IMR-90 (cell line): ENCODE data around the gene SH2D6. TPM values are rescaled to one million over a fixed set of nuclear protein-coding genes. Genes with fewer than 3 reads are reported as not detected.

Experiments
- ATAC-seq: fragments of 200-7000 bp; cut with Tn5 transposase; 2 replicates; pipeline ENCODE4 v1.9.1; 2020; ENCODE audit warnings: low read depth, mild to moderate bottlenecking, moderate library complexity
- BruUV-seq: library from RNA; stranded (reverse); fragments of 400-500 nt; replicated peaks from 2 replicates; lab custom pipeline; 2021; lab: Mats Ljungman, UMichigan
- CTCF ChIA-PET: fragments of 300-600 bp; formaldehyde crosslinking; extraction: SDS; loops from one replicate; lab custom pipeline; 2021; ENCODE audit warnings: antibody characterized with exemption; lab: Yijun Ruan, JAX
- POLR2A ChIA-PET: fragments of 300-600 bp; sonication (Branson Sonifier 250); formaldehyde crosslinking; loops from one replicate; lab custom pipeline; 2022; ENCODE audit warnings: antibody characterized with exemption; ENCODE audit not compliant: unreplicated experiment; lab: Charles Lee
- DNase-seq: peaks from one replicate; pipeline ENCODE4 v3.0.0; 2013
- H2AFZ ChIP-seq: replicated peaks from 2 replicates; pipeline ENCODE3; 2013; ENCODE audit warnings: low read length, mild to moderate bottlenecking; ENCODE audit not compliant: poor library complexity
- H2AK5ac ChIP-seq: 2 replicates; pipeline ENCODE4 v1.6.1; 2013; ENCODE audit warnings: low read depth, low read length, inconsistent platforms
- H2AK9ac ChIP-seq: replicated peaks from 2 replicates; pipeline ENCODE3; 2013; ENCODE audit warnings: mild to moderate bottlenecking, low read depth, low read length, moderate library complexity; ENCODE audit not compliant: poor library complexity
- H2BK120ac ChIP-seq: 2 replicates; pipeline ENCODE4 v1.6.1; 2013; ENCODE audit warnings: low read depth, low read length, inconsistent platforms
- H2BK15ac ChIP-seq: 3 replicates; pipeline ENCODE4 v1.6.1; 2013; ENCODE audit warnings: low read depth, low read length, inconsistent platforms
- H2BK20ac ChIP-seq: 2 replicates; pipeline ENCODE4 v1.6.1; 2013; ENCODE audit warnings: low read depth, mild to moderate bottlenecking, inconsistent platforms, low read length, moderate library complexity
- H2BK5ac ChIP-seq: 2 replicates; pipeline ENCODE4 v1.6.1; 2013; ENCODE audit warnings: mild to moderate bottlenecking, low read depth, low read length, inconsistent platforms; ENCODE audit not compliant: poor library complexity, severe bottlenecking
- H3K14ac ChIP-seq: replicated peaks from 2 replicates; pipeline ENCODE4 v1.6.1; 2013; ENCODE audit warnings: low read depth, low read length, inconsistent platforms
- H3K18ac ChIP-seq: 2 replicates; pipeline ENCODE4 v1.6.1; 2013; ENCODE audit warnings: low read depth, low read length, control low read depth
- H3K23ac ChIP-seq: 2 replicates; pipeline ENCODE4 v1.6.1; 2013; ENCODE audit warnings: low read depth, low read length, inconsistent platforms
- H3K27ac ChIP-seq: 2 replicates; pipeline ENCODE4 v1.5.1; 2013; ENCODE audit warnings: mild to moderate bottlenecking, control low read depth, low read length; ENCODE audit not compliant: insufficient read depth
- H3K27me3 ChIP-seq: 2 replicates; pipeline ENCODE4 v1.6.1; 2013; ENCODE audit warnings: low read length; ENCODE audit not compliant: control insufficient read depth, insufficient read depth
- H3K36me3 ChIP-seq: 2 replicates; pipeline ENCODE4 v1.6.1; 2013; ENCODE audit warnings: low read length, mixed read lengths; ENCODE audit not compliant: control insufficient read depth, insufficient read depth
- H3K4ac ChIP-seq: 2 replicates; pipeline ENCODE4 v1.6.1; 2013; ENCODE audit warnings: low read depth, low read length, inconsistent platforms
- H3K4me1 ChIP-seq: 2 replicates; pipeline ENCODE4 v1.6.1; 2013; ENCODE audit warnings: low read length, mixed read lengths; ENCODE audit not compliant: control insufficient read depth, insufficient read depth
- H3K4me2 ChIP-seq: 2 replicates; pipeline ENCODE4 v1.6.1; 2013; ENCODE audit warnings: low read depth, mild to moderate bottlenecking, control low read depth, low read length, moderate library complexity
- H3K4me3 ChIP-seq: 2 replicates; pipeline ENCODE4 v1.5.1; 2013; ENCODE audit warnings: low read depth, mild to moderate bottlenecking, control low read depth, low read length, moderate library complexity; ENCODE audit not compliant: insufficient read depth
- H3K56ac ChIP-seq: 2 replicates; pipeline ENCODE4 v1.6.1; 2013; ENCODE audit warnings: low read length, inconsistent platforms; ENCODE audit not compliant: insufficient read depth; ENCODE audit errors: extremely low read depth
- H3K79me1 ChIP-seq, 2 experiments: 2 replicates each; pipeline ENCODE4 v1.6.1; 2013; ENCODE audit warnings: low read length in 2 of 2, inconsistent platforms in 1 of 2, low read depth in 1 of 2
- H3K9ac ChIP-seq: 2 replicates; pipeline ENCODE4 v1.6.1; 2013; ENCODE audit warnings: low read depth, low read length, control low read depth
- H3K9me1 ChIP-seq: 2 replicates; pipeline ENCODE4 v1.6.1; 2013; ENCODE audit warnings: low read length, inconsistent platforms; ENCODE audit not compliant: insufficient read depth
- H3K9me3 ChIP-seq: 2 replicates; pipeline ENCODE4 v1.6.1; 2013; ENCODE audit warnings: low read length; ENCODE audit not compliant: control insufficient read depth, insufficient read depth
- H4K20me1 ChIP-seq: 2 replicates; pipeline ENCODE4 v1.6.1; 2013; ENCODE audit warnings: low read length, inconsistent platforms; ENCODE audit not compliant: insufficient read depth
- H4K5ac ChIP-seq: 2 replicates; pipeline ENCODE4 v1.6.1; 2013; ENCODE audit warnings: mild to moderate bottlenecking, low read depth, low read length, control low read depth
- H4K8ac ChIP-seq, 2 experiments: 2 replicates each; pipeline ENCODE4 v1.6.1; 2013; ENCODE audit warnings: low read depth in 2 of 2, low read length in 2 of 2, control low read depth in 1 of 2, inconsistent platforms in 1 of 2
- H4K91ac ChIP-seq: 2 replicates; pipeline ENCODE4 v1.6.1; 2013; ENCODE audit warnings: low read depth, low read length, inconsistent platforms; ENCODE audit not compliant: insufficient read depth
- BHLHE40 ChIP-seq: fragments of 150-350 bp; IDR thresholded peaks from 2 replicates; pipeline ENCODE4 v1.6.1; 2016; ENCODE audit warnings: mild to moderate bottlenecking, low read depth, low read length
- CHD1 ChIP-seq: IDR thresholded peaks from 2 replicates; pipeline ENCODE4 v1.6.1; 2012; ENCODE audit warnings: low read depth, low read length, improper control_type of control experiment
- CTCF ChIP-seq: conservative IDR thresholded peaks from 2 replicates; pipeline ENCODE4 v1.5.1; 2012; ENCODE audit warnings: mild to moderate bottlenecking, low read depth, low read length, improper control_type of control experiment
- FOS ChIP-seq: fragments of 150-350 bp; IDR thresholded peaks from 2 replicates; pipeline ENCODE4 v1.6.1; 2016; ENCODE audit warnings: low read depth, low read length
- MAFK ChIP-seq: IDR thresholded peaks from 2 replicates; pipeline ENCODE4 v1.6.1; 2012; ENCODE audit warnings: low read depth, low read length, improper control_type of control experiment
- MAZ ChIP-seq: IDR thresholded peaks from 2 replicates; pipeline ENCODE4 v1.6.1; 2012; ENCODE audit warnings: low read depth, mild to moderate bottlenecking, low read length, improper control_type of control experiment, moderate library complexity, borderline replicate concordance
- MXI1 ChIP-seq: IDR thresholded peaks from 2 replicates; pipeline ENCODE4 v1.6.1; 2012; ENCODE audit warnings: low read depth, mild to moderate bottlenecking, low read length, moderate library complexity, borderline replicate concordance
- NFE2L2 ChIP-seq: fragments of 150-350 bp; IDR thresholded peaks from 2 replicates; pipeline ENCODE4 v1.6.1; 2016; ENCODE audit warnings: low read depth, mild to moderate bottlenecking, low read length
- POLR2A ChIP-seq: IDR thresholded peaks from 2 replicates; pipeline ENCODE4 v1.6.1; 2012; ENCODE audit warnings: mild to moderate bottlenecking, low read depth, low read length
- RAD21 ChIP-seq: IDR thresholded peaks from 2 replicates; pipeline ENCODE4 v1.6.1; 2012; ENCODE audit warnings: low read length, improper control_type of control experiment
- RFX5 ChIP-seq: IDR thresholded peaks from 2 replicates; pipeline ENCODE4 v1.8.0; 2012; ENCODE audit warnings: low read depth, mild to moderate bottlenecking, low read length, moderate library complexity
- WGBS, 2 experiments: methylation state at CpG; one replicate each; pipeline versions ENCODE4 v1.1.5 to v1.1.7; 2013; ENCODE audit warnings: missing lambda C conversion rate in 2 of 2; ENCODE audit not compliant: insufficient read length in 1 of 2; ENCODE audit errors: extremely low coverage in 2 of 2; 5-methylcytosine and 5-hydroxymethylcytosine counted together
- dilution Hi-C: fragments of 300-500 bp; cut with HindIII; formaldehyde crosslinking; loops from one replicate; pipeline ENCODE4 v1.14.3; 2018; ENCODE audit warnings: low sequenced_read_pairs; ENCODE audit not compliant: unreplicated experiment
- in situ Hi-C: fragments of 300-500 bp; cut with MboI; formaldehyde crosslinking; loops from 3 replicates; pipeline ENCODE4 v1.14.3; 2019; ENCODE audit warnings: low sequenced_read_pairs, inconsistent platforms, mixed read lengths
- intact Hi-C: fragments of 100-400 bp; cut with micrococcal nuclease; formaldehyde crosslinking; loops from 2 replicates; pipeline ENCODE4 v1.10.0; 2022
- polyA plus RNA-seq, 3 experiments: library from polyadenylated mRNA; depleted of rRNA; stranded (reverse); fragments of >200 nt; gene quantifications; 2 replicates each; pipeline ENCODE4 v1.2.3, GENCODE V29; 2012; ENCODE audit warnings: low replicate concordance in 1 of 3
- total RNA-seq: library from RNA; depleted of rRNA; stranded (reverse); fragments of >200 nt; gene quantifications from 2 replicates; pipeline ENCODE4 v1.2.3, GENCODE V29; 2012
- TF ChIP-seq, protein P1 (sequence below): fragments of 150-350 bp; IDR thresholded peaks from 2 replicates; pipeline ENCODE4 v1.6.1; 2017; ENCODE audit warnings: mild to moderate bottlenecking, antibody characterized with exemption, low read length, low read depth

The SH2D6 gene
- total and polyA plus RNA-seq, 2 of the 4 experiments (the other 2 are of a cell fraction): 0.32 to 0.36 TPM

DNA sequence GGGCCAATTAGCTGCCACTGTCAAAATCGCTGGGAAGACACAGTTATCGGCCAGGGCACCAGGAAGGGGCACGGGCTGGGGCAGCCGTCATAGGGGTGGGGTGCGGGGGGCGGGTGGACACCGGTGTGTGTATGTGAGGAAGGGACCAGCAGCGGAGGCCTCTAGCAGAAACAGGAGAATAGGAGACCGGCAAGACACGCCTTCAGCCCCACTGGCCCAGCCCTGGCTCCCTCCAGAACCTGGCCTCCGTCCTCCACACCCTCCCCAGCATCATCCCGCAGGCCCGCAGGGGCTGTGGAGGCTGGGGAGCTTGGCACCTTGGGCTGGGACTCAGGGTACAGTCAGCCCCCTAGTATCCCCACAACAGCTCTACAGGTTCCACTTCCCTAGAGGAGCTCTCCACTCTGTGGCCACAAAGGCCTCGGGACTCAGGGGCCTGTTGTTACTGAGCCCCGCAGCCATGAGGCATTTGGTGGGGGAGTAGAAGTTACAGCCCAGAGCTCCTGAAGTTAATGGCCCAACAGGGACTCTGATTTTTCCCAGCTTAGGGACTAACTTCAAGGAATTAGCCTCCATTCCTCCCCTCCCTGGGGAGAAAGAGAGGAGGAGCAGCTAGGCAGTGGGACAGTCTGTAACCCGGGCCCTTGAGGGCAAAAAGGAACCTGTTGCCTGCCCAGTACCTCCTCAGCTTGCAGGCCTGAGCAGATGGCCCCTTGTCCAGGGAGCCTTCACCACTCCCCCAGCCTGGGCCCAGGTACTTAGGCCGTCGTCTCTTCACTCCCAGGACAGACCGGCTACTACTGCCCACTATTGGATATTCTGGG lies 19.9 kb downstream of the SH2D6 start:
- ChIA-PET CTCF (no interaction called here), POLR2A (interaction anchor here (0.6 to 2.0 kb wide), 4 partner anchors 10 to 107 kb away, joined by 3 to 14 read pairs (median 7); partner anchors contain the start of gene MAT2A)
- Histone ChIP-seq H2BK120ac (peak overlapping the region; percentile 92), H3K36me3 (no peaks in the 10 kb centered on the region), H2AK9ac (peak overlapping the region; percentile 95), H3K27me3 (no peaks in the 10 kb centered on the region), H2BK15ac (peak overlapping the region; percentile 57; the same call in 2 of the 3 replicates), H3K4me3 (peak overlapping the region; percentile 29; the same call in 1 of the 2 replicates), H3K4ac (peak overlapping the region; percentile 99), H2BK20ac (peak overlapping the region; percentile 73; the same call in 1 of the 2 replicates), H3K9me1 (peaks cover 23% of the 10 kb centered on the region; the same call in 1 of the 2 replicates), H3K14ac (peak overlapping the region; percentile 95), H4K8ac (peak overlapping the region; percentile 87 to 97), H3K18ac (peak overlapping the region; percentile 97), H3K56ac (peak overlapping the region; percentile 40), H2BK5ac (peak overlapping the region; percentile 83), H3K23ac (peak overlapping the region; percentile 72), H3K9ac (peak overlapping the region; percentile 74), H2AFZ (peak overlapping the region; percentile 94), H4K5ac (peak overlapping the region; percentile 99), H3K9me3 (no peaks in the 10 kb centered on the region), H3K4me2 (peak overlapping the region; percentile 92), H4K91ac (peak overlapping the region; percentile 90), H3K79me1 (peaks cover 0 to 10% of the 10 kb centered on the region in 2 experiments; a peak in 1 of 4 replicates), H4K20me1 (no peaks in the 10 kb centered on the region), H3K4me1 (peaks cover 23% of the 10 kb centered on the region), H2AK5ac (peak overlapping the region; percentile 87), H3K27ac (peak overlapping the region; percentile 79)
- intact Hi-C loops (no loop called here), in situ Hi-C loops (no loop called here), dilution Hi-C loops (no loop called here)
- no TSS peak for BruUV-seq
- TF ChIP-seq BHLHE40: no peak
- TF ChIP-seq CTCF: no peak
- no peak for TF ChIP-seq POLR2A
- TF ChIP-seq MAFK: no peak
- no peak for TF ChIP-seq FOS
- TF ChIP-seq MXI1: no peak
- no peak for TF ChIP-seq CHD1
- no peak for TF ChIP-seq NFE2L2
- no peak for TF ChIP-seq MAZ
- no peak for TF ChIP-seq RFX5
- TF ChIP-seq, protein P1, sequence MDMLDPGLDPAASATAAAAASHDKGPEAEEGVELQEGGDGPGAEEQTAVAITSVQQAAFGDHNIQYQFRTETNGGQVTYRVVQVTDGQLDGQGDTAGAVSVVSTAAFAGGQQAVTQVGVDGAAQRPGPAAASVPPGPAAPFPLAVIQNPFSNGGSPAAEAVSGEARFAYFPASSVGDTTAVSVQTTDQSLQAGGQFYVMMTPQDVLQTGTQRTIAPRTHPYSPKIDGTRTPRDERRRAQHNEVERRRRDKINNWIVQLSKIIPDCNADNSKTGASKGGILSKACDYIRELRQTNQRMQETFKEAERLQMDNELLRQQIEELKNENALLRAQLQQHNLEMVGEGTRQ: no peak
- TF ChIP-seq RAD21: no peak
- DNase-seq (no peak), ATAC-seq (peak; percentile 2; the same call in 1 of the 2 replicates)
- WGBS, 2 experiments: no CpG with 5 or more reads among the region's 19 CpGs
